Activated CD4-positive, alpha-beta T cell treated with anti-CD3 and anti-CD28 coated beads for 24 hours (primary cell): ENCODE data around the gene LMO1.

Experiments used
- DNase-seq, 2 donors: peaks; one replicate each; pipeline ENCODE4 v3.0.0-alpha.2; 2020; ENCODE audit warnings: low read depth in 2 of 2

The LMO1 gene

DNA sequence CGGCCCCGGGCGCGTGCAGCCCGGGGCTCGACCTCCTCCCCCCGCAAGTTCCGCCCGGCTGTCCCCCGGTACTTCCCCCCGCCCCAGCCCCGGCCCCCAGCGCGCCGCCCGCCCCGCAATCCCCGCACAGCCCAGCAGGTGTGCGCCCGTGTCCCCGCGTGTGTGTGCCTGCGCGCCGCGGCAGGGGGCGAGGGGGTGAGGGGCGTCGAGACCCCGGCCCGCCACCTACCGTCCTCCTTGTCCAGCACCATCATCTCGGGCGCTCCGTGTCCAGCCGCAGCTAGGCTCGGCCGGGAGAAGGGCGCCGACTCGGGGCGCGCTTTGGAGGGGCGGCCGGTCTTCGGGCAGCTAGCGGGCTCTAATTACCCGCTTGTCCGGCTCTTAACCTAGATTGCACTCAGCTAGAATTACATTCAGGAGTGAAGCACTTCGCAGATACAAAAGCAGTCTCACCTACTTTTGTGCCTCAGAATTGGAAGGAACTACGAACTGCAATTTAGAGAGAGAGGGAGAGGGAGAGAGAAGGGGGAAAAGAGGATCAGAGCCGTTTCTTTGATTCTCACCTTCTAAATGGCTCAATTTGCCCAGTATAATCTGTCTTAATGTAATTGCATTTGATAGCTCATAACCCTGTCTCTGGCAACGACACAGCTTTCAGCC is 439 bp downstream of the LMO1 start:
- no peak for DNase-seq

DNA sequence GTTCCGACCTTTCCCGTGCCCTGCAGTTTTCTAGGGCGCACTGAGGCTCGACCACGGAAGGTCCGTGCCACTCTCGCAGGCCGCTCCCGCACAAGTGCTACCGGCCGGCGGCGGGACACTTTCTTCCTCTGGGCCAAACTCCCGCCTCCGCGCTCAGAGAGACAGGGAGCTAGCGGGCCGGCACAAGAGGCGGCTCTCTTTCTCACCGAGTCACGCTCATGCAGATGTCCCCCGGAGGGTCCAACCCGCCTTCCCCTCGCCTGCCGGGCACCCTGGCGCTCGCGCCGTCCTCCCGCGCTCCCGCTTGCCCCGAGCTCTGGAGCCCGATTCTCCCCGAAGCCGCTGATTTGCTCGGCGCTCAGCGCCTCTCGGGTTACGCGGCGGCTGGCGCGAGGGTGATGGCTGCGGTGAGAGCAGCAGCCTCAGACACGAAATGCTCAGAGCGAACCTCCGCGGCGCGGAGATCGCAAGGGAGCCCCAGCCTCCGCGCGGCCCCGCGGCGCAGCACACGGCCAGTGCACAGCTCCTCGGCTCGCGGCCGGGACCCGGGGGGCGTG is 1.0 kb downstream of the LMO1 start:
- peak in 1 of 2 donors; percentile 9 for DNase-seq

DNA sequence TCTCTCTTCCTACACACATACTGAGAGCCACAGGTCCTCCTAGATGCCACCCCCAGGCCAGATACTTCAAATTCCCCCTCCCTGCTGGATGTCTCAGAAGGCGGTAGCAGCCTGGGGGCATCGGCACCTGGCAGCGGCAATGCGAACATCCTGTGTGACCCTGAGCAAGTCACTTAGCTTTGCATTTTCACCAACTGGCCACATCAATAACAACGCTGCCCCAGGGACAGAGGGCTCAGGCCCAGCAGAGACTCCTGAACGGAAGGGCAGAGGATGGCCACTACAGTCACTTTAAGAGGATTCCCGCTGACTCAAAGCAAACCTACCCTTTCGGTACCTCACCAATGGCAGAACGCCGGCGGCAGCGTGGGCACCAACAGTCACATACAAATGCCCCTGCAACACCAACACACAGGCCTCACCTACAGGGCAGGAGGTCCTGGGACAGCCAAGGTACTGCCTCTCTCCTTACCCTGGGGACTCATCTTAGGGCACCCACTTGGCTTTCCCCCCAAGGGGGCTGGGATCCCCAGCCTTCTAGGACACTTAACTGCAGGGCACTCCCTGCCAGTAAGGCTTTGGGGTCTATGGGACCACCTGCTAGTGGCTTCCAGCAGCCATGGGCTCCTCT is 1.6 kb downstream of the LMO1 start:
- DNase-seq: no peak

DNA sequence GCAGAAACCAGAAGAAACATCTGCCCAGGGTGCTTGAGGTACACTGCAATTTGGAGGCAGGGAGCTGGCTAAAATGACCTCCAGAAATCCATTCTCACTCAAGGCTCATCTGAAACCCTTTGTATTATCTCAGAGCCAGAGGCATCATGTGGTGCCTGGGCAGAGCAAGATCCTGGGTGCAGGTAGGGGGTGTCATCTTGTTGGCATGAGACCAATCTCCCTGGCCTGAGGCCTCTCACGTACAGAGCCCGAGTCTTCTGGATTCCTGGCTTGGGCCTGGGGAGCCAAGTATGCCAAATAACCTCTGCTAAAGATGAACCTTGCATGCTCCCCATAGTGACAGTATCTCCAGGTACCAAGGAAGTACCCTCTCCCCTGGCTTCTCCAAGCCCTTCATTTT is 2.4 kb downstream of the LMO1 start:
- DNase-seq: no peak

DNA sequence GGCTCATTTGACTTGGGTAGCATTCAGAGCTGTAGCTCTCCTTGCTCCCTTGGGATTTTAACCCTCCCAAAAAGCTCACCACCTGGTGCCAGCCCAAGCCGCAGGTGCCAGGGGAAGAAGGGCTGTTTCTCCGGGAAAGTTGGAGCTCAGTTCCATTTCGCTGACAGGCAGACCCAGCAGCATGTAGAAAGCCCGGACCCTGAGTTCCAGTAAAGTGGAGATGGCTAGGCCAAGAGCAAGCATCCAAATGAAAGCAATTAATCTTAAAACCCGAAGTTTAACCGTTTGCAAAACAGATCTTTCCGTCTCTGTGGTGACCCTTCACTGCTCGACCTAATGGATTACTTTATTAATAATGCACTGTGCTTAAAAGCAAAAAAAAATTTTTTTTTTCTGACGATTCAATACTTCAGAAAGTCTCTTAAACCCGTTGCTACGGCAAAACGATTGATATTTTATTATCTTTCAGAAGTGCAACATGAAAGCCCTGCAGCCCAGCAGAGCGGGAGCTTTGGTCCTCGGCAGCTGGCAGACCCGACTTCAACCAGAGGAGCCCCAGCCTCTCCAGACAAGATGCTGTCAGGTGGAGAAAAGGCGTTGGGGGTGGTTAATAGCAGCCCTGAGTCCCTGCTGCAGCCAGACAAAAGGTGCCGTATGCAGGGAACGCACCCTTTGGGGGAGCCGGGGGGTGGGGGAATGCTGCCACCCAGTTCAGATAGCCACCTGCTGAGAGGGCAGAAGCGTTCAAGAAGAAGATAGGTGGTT is 3.3 kb downstream of the LMO1 start:
- no peak for DNase-seq

DNA sequence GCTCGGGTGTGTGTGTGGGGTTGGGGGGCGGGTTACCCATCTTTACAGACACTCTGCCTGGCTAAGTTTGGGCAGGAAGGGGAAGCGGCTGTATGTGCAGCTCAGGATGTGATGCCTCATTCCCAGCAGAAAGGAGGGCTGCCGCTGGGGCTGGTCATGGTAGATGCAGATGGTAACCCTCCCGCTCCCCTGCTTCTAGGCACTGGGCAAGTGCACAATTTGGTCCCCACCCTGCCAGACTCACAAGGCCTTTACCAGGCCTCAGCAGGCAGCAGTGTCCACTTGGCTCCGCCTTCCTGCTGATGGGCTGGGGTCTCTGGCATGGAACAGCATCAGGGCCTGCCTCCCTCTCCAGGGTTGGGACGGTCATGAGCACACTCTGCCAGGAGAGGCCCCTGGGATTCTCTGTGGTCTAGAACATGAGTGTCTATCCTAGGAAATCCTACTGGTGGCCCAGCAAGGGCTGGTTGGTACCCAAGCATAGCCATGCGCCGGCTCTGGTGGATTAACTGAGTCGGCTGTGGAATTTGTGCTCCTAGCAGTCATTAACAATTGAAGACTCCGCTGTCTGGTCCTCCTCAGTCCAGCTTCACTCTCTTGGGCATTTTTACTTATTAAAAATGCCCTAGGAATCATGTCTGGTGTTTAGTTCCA is 4.2 kb downstream of the LMO1 start:
- DNase-seq: no peak

DNA sequence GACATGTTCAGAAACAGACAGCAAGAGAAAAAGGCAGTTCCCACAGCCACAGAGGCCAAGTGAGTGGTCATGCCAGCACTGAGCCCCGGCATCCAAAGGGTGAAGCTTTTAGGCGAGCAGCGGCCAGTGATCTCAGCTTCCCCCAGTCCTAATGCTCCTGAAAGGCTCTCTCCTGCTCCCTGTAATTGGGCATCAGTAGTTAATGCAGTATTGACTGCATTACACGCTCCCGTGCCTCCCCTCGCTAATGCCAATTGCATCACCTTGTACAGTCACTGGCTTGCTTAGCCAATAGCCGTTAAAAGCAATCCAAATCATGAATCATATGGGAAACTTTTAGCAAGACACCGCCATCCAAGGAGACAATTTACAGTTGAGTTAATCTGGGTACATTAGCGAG is 4.9 kb downstream of the LMO1 start:
- no peak for DNase-seq

DNA sequence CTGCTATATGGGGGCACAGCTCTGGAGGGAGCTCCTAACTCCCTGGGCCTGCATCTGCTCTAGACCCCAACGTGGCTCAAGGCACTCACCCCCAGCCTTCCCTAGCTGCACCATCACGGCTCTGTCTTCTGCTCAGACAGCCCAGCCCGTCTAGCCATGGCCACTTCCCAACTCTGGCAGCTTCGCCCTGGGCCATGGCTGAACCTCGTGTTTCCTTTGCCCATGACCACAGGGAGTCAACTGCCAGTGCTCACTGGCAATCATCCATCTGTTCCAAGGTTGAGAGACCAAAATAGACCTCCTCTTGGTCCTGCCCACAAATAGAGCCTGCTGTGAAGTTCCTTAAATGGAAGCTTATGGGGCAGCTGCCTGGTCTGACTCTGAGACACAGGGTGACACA is 5.4 kb downstream of the LMO1 start:
- no peak for DNase-seq

DNA sequence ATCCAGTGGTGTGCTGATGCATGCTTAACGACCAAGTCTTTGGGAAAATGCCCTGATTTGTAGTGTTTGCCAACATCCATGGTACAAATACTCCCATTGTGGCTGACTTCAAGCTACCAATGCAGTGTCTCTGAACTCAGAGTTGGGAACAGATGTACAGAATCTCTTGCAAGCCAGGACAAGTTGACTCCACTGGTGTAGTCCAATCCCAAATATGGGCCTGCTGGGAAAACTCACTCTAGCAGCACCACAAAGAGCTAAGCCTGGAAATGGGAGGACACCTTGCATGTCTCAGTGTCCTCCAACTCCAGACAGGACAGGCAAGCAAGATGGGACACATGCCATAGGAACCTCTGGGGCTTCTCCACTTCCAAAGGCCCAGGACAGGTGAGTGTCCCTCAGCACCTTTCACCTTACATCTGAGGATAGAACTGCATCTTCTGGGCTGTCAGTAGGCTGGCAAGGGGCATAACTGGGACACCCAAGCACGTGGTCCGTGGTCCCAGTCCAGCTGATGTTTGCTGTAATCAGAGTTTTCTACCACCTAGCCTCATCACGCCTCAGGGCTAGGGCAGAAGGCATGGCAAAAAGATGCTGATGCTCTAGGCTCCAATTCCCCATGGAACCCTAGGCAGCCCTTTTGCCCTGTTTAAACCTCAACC is 6.5 kb downstream of the LMO1 start:
- no peak for DNase-seq

DNA sequence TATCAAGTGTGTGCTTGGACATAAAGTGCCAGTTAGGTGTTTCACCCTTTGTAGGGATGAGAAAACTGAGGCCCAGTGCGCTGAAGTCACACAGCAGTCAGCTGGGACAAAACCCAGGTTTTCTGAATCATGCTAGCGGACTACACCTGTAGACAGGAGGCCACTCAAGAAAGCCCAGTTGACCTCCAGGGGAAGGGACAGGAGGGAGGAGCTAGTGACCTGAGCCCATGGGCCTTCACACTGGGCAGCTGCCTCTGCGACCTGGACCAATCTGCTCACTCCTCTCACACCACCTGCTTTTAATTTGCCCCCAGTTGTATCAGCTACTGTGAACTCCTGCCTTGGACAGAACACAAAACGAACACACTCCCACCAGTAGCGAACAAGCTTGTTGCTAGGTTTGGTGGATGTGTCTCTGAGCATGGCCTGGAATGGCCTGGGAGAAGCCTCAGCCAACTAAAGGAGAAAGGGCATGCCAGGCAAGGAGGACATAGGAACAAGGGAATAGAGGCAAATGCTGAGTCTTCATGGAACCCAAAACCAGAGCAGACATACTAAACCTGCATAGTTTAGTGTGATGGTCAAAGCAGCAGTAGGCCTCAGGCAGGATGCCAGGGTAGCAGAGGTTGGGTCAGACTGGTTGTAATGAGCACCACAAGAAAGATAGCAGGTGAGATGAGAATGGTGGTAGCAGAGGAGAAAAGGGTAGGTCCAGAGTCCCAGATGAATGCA is 7.2 kb downstream of the LMO1 start:
- DNase-seq: no peak

DNA sequence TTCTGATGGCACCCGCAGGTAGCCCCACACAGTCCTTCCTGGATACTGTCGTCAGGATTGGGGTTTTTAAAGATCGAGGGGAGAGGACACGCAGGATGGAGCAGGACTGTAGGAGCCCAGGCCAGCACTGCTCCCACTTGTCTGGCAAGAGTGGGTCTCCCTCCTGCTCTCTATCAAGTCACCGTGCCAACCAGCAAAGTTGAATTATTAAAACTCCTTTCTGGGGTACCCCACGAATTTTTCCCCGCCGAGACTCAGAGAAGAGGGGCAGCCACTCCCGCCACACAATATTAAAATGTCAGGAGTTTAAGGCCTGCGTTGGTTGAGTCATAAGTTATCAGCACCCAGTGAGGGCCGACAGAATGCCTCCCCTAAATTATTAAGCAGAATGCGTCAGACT is 10.1 kb downstream of the LMO1 start:
- no peak for DNase-seq

DNA sequence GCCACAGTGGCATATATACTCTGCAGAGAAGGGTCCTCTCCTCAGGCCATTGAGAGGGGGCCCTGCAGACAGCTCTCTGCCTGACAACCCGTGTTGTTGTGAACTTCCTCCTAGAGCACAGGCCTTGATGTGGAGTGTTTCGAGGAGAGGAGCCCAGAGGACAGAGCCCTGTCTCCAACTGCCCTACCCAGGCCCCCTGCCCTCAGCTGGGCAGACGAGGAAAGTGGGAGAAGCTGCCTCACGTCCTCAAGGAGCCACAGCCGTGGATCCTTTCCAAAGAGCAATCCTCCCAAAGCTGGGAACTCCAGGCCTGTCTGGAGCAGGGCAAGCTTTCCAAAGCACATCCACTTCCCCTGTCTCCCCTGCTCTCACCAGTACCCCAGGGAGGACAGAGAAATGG is 10.7 kb downstream of the LMO1 start:
- no peak for DNase-seq

DNA sequence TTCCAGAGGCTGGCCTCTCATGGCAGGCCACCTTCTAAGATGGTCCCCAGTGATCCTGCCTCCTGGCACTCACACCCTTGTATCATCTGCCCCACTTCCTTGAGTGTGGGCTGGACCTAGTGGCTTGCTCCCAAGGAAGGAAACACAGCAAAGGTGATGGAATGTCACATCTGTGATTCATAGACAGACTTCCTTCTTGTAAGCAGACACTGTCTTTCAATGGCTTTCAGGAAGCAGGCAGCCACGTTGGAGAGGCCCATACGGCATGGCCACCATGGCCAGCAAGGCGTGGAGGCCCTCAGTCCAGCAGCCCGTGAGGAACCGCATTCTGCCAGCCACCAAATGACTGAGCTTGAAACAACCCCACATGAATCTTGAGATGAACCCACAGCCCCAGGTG is 11.3 kb downstream of the LMO1 start:
- DNase-seq: no peak

DNA sequence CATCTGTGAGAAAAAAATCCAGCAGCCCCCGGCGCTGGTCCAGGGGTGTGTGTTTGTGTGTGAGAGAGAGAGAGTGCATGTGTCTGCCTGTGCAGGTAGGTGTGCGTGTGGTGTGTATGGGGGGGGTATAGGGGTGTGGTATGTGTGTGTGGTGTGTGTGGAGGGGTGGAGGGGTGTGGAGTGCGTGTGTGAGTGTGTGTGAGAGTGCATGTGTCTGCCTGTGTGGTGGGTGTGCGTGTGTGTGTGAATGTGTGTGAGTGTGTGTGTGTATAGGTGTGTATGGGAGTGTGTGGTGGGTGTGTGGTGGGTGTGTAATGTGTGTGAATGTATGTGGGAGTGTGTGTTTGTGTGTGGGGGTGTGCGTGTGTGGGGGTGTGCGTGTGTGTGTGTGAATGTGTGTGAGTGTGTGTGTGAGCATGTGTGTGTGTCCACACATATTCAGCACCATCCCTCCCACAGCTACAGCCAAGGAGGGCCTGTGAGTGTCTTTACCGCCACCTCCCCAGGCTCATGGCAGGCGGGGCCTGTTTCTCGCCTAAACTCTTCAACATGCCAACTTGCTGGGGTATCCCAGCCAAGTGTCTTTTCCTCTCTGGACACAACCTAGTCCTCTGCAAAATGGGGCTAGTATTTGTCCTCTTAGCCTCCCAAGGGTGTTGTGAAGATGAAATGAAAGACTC is 11.9 kb downstream of the LMO1 start:
- DNase-seq: no peak

DNA sequence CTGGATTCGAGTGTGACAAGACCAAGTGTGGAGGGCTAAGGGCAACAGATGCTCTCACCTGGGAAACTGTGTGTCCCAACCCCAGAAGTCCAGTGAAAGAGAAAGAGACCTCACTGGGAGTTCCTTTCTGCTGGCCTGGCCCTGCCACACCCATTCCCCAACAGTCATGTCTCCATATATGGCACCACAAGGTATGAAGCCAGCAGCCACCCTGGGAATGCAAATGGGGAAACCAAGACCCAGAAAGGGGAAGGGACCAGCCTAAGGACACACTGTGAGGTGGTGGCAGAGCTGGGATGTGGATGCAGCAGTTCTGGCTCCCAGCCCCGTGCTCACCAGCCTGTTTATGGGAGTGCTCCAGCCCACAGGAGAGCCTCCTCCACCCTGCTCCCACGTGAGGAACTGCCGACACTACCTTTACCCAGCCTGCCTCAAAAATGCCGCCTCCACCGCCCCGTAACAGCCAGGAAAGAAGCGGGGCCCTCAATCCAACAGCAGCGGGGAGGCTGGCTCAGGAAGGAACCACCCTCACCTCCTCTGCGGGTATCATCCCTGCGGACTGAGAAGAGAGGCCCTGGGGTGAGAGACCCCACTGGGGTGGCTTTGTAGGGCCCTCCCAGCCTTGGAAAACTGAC is 12.6 kb downstream of the LMO1 start:
- DNase-seq: no peak

DNA sequence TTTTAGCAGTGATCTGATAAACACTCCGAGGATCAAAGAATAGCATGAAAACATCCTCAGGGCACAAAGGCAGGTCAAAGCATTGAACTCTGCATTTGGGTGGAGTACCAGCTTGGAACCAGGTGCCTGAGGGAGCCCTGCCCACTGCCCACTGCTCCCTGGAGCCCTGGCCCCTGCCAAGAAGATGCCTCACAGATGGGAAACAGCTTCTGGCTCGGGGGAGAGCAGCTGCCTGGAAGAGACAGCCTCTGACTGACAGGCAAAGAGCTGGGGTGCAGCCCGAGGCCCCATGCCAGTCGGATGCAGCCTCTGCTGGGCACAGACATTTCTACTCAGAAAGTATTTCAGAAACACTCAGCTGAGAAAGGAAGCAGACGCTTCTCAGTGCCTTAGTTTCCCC is 13.2 kb downstream of the LMO1 start:
- DNase-seq: no peak

DNA sequence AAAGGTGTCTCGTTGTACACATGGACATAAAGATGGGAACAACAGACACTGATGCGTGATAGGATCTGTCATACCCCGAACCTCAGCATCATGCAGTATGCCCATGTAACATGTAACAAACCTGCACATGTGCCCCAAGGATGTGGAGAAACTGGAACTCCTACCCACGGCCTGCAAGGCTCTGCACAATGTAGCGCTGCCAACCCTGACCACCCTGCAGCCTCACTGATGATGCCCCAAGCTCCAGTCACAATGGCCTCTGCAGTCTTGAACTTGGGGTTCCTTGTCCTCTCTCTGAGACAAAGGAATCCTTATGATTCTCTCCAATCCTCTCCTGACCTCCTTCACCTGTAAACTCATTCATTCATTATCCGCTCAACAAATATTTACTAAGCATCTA is 14.2 kb downstream of the LMO1 start:
- no peak for DNase-seq

DNA sequence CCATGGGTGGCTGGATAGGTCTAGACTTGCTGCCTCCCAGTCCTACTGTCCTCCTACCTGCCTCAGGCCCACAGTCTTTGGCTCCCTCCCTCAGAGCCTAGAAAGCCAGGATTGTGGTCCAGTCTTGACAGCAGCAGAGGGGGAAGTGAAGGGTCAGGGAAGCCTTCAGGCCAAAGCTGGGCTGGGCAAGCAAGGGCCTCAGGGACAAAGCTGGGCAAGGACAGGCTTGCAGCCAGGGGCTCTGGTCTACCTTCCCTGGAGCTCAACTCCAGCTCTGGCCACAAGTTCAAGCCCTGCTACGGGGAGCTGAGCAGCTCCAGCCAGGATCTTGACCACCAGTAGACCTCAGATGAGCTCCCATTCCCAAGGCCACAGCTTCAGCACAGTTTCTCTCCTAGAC is 14.9 kb downstream of the LMO1 start:
- DNase-seq: no peak

DNA sequence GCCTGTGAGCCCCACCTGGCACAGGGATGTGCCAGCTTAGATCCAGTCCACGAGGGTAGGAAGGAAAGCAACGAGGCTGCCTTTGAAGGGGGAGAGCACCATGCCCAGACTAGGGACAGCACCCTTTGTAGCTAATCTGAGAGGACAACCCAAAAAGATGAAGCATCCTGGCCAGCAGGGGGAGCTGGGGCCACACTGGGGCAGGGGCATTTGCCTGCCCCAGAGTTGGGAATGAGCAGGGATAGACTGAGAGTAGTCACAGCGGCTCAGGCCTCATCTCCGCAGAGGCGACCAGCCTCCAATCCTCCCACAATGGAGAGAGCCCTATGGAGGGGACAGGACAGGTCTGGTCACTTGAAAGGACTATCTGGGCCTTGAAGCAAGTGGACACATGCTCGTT is 16.4 kb downstream of the LMO1 start:
- DNase-seq: peak in 1 of 2 donors; percentile 15

DNA sequence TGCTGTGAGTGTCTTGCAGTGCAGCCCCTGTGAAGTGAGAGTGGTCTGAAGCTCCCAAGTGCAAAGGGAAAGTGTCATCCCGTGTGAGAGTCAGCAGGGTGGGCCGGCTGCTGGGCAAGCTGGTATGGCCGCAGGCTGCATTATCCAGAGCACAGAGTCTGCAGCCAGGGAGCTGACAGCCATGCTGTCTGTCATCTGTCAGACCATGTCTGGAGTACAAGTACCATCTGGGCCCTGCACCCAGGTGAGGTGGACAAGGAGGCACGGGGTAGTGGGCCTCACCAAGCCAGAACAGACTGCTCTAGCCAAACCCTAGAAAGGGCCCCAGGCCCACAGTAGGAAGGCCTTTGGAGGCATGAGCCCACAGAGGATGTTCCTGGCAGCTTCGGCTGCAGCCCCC is 20.2 kb downstream of the LMO1 start:
- no peak for DNase-seq
